Measurements from ENCODE around the gene PSTPIP1. TPM values are rescaled to one million over a fixed set of nuclear protein-coding genes. Genes with fewer than 3 reads are reported as not detected.

Gene PSTPIP1
- total and polyA plus RNA-seq, 2 of the 13 experiments (the other 11 are each of a cell fraction or from before 2014, with no cell fraction given), result 4.4 to 8.7 TPM

DNA sequence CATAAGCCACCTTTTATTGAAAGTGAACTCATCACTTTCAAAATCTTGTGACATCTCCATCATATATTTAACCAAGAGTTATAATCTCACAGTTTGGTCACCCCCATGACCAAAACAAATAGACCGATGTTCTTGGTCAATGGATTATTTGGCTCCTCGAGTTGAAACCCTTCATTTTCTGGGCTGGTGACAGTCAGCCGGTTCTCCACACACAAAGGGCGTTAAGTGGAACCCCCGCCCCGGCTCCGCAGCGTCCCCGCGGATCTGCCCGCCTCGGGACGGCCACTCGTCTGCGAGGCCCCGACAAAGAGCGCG, 75.2 kb downstream of the PSTPIP1 start (continued):
- TF ChIP-seq, protein P1, sequence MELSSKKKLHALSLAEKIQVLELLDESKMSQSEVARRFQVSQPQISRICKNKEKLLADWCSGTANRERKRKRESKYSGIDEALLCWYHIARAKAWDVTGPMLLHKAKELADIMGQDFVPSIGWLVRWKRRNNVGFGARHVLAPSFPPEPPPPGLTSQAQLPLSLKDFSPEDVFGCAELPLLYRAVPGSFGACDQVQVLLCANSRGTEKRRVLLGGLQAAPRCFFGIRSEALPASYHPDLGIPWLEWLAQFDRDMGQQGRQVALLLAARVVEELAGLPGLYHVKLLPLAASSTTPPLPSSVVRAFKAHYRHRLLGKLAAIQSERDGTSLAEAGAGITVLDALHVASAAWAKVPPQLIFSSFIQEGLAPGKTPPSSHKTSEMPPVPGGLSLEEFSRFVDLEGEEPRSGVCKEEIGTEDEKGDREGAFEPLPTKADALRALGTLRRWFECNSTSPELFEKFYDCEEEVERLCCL (CRISPR knock-in tag; IDR thresholded peaks at IDR 0.05; ENCODE audit: borderline replicate concordance), result no peak
- no peak for TF ChIP-seq DPF2 (CRISPR knock-in tag; IDR thresholded peaks at IDR 0.05; ENCODE audit: borderline replicate concordance, low read depth)
- no peak for TF ChIP-seq NKX3-1 (CRISPR knock-in tag; IDR thresholded peaks at IDR 0.05)
- TF ChIP-seq ZNF670 (CRISPR knock-in tag; IDR thresholded peaks at IDR 0.05; ENCODE audit: borderline replicate concordance), result no peak
- TF ChIP-seq NFIC (IDR thresholded peaks at IDR 0.05; ENCODE audit: low read length), result no peak; the same call in 1 of the 2 replicates
- TF ChIP-seq GATAD1 (CRISPR knock-in tag; IDR thresholded peaks at IDR 0.05), result no peak
- no peak for TF ChIP-seq ZNF781 (CRISPR knock-in tag; IDR thresholded peaks at IDR 0.05; ENCODE audit: borderline replicate concordance, not compliant biosample characterization)
- TF ChIP-seq HNRNPK (IDR thresholded peaks at IDR 0.05; ENCODE audit: low read depth, low read length, poor library complexity, severe bottlenecking), result no peak
- TF ChIP-seq MAF1 (CRISPR knock-in tag; IDR thresholded peaks at IDR 0.05; ENCODE audit: borderline replicate concordance), result no peak
- TF ChIP-seq SIX4 (CRISPR knock-in tag; IDR thresholded peaks at IDR 0.05), result no peak
- no peak for TF ChIP-seq ZNF652 (CRISPR knock-in tag; IDR thresholded peaks at IDR 0.05; ENCODE audit: borderline replicate concordance, low read depth)
- no peak for TF ChIP-seq PAX8 (CRISPR knock-in tag; IDR thresholded peaks at IDR 0.05; ENCODE audit: borderline replicate concordance)
- TF ChIP-seq HNRNPUL1 (IDR thresholded peaks at IDR 0.05; ENCODE audit: low read depth, low read length), result no peak
- TF ChIP-seq, protein P2, sequence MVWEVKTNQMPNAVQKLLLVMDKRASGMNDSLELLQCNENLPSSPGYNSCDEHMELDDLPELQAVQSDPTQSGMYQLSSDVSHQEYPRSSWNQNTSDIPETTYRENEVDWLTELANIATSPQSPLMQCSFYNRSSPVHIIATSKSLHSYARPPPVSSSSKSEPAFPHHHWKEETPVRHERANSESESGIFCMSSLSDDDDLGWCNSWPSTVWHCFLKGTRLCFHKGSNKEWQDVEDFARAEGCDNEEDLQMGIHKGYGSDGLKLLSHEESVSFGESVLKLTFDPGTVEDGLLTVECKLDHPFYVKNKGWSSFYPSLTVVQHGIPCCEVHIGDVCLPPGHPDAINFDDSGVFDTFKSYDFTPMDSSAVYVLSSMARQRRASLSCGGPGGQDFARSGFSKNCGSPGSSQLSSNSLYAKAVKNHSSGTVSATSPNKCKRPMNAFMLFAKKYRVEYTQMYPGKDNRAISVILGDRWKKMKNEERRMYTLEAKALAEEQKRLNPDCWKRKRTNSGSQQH (CRISPR knock-in tag; IDR thresholded peaks at IDR 0.05; ENCODE audit: low read depth), result no peak

Measured in HepG2 (cell line).